Measurements from ENCODE around the gene AP2A2. TPM values are rescaled to one million over a fixed set of nuclear protein-coding genes. Genes with fewer than 3 reads are reported as not detected.

AP2A2 gene
- total RNA-seq, 1 experiment from 2014 or later: 70.6 TPM

- Mint-ChIP-seq H3K4me3 (ENCODE audit: unreplicated experiment) (no peak overlapping the region), H3K9me3 (ENCODE audit: unreplicated experiment) (no peaks in the 10 kb centered on the region), H3K36me3 (ENCODE audit: insufficient read depth, unreplicated experiment) (peaks cover 56% of the 10 kb centered on the region), H3K4me1 (ENCODE audit: insufficient read depth, unreplicated experiment) (no peaks in the 10 kb centered on the region), H3K27me3 (ENCODE audit: insufficient read depth, unreplicated experiment) (no peaks in the 10 kb centered on the region), H3K27ac (ENCODE audit: low read depth, unreplicated experiment) (no peak overlapping the region)
- POLR2A ChIA-PET: no interaction called here
- intact Hi-C loops (cut with micrococcal nuclease): no loop called here
- BruUV-seq (replicated peaks): no TSS peak
- CTCF ChIA-PET: no interaction called here
- no peak for TF ChIP-seq CTCF (IDR thresholded peaks at IDR 0.05; ENCODE audit: unreplicated experiment)
- DNase-seq (ENCODE audit: unreplicated experiment): no peak
Observed at GRCh38 chr11:980438-981357, 55.0 kb downstream of the AP2A2 start.

- BruUV-seq (replicated peaks): no TSS peak
- Mint-ChIP-seq H3K9me3 (ENCODE audit: unreplicated experiment) (no peaks in the 10 kb centered on the region), H3K27me3 (ENCODE audit: insufficient read depth, unreplicated experiment) (no peaks in the 10 kb centered on the region), H3K27ac (ENCODE audit: low read depth, unreplicated experiment) (no peak overlapping the region), H3K4me3 (ENCODE audit: unreplicated experiment) (no peak overlapping the region), H3K4me1 (ENCODE audit: insufficient read depth, unreplicated experiment) (no peaks in the 10 kb centered on the region), H3K36me3 (ENCODE audit: insufficient read depth, unreplicated experiment) (peaks cover 62% of the 10 kb centered on the region)
- ChIA-PET CTCF (no interaction called here), POLR2A (interaction anchor here (0.5 kb wide), 1 partner anchor 79 kb away, joined by 3 read pairs; no protein-coding TSS in a partner anchor)
- TF ChIP-seq CTCF (IDR thresholded peaks at IDR 0.05; ENCODE audit: unreplicated experiment): no peak
- intact Hi-C loops (cut with micrococcal nuclease): no loop called here
- DNase-seq (ENCODE audit: unreplicated experiment): no peak
Observed at GRCh38 chr11:981764-982163, 56.1 kb downstream of the AP2A2 start.

- H3K4me3 Mint-ChIP-seq (ENCODE audit: unreplicated experiment): no peak overlapping the region
- intact Hi-C loops (cut with micrococcal nuclease): no loop called here
- no TSS peak for BruUV-seq (replicated peaks)
- no peak overlapping the region for H3K27ac Mint-ChIP-seq (ENCODE audit: low read depth, unreplicated experiment)
- no peak for DNase-seq (ENCODE audit: unreplicated experiment)
- H3K36me3 Mint-ChIP-seq (ENCODE audit: insufficient read depth, unreplicated experiment): peaks cover 67% of the 10 kb centered on the region
- H3K9me3 Mint-ChIP-seq (ENCODE audit: unreplicated experiment): no peaks in the 10 kb centered on the region
- CTCF ChIA-PET: no interaction called here
- POLR2A ChIA-PET: no interaction called here
- H3K27me3 Mint-ChIP-seq (ENCODE audit: insufficient read depth, unreplicated experiment): no peaks in the 10 kb centered on the region
- no peak for TF ChIP-seq CTCF (IDR thresholded peaks at IDR 0.05; ENCODE audit: unreplicated experiment)
- no peaks in the 10 kb centered on the region for H3K4me1 Mint-ChIP-seq (ENCODE audit: insufficient read depth, unreplicated experiment)
Observed at GRCh38 chr11:984546-984945, 58.9 kb downstream of the AP2A2 start.

- Mint-ChIP-seq H3K36me3 (ENCODE audit: insufficient read depth, unreplicated experiment) (peaks cover 73% of the 10 kb centered on the region), H3K4me1 (ENCODE audit: insufficient read depth, unreplicated experiment) (no peaks in the 10 kb centered on the region), H3K27ac (ENCODE audit: low read depth, unreplicated experiment) (no peak overlapping the region), H3K27me3 (ENCODE audit: insufficient read depth, unreplicated experiment) (no peaks in the 10 kb centered on the region), H3K4me3 (ENCODE audit: unreplicated experiment) (no peak overlapping the region), H3K9me3 (ENCODE audit: unreplicated experiment) (no peaks in the 10 kb centered on the region)
- intact Hi-C loops (cut with micrococcal nuclease): no loop called here
- POLR2A ChIA-PET: no interaction called here
- no TSS peak for BruUV-seq (replicated peaks)
- CTCF ChIA-PET: interaction anchor here (0.6 kb wide), 1 partner anchor 47 kb away, joined by 4 read pairs; no protein-coding TSS in a partner anchor
- DNase-seq (ENCODE audit: unreplicated experiment): no peak
- TF ChIP-seq CTCF (IDR thresholded peaks at IDR 0.05; ENCODE audit: unreplicated experiment): no peak
Observed at GRCh38 chr11:985406-985805, 59.7 kb downstream of the AP2A2 start.
